Measurements from ENCODE around the gene GALNT13.

Gene GALNT13

GRCh38 chr2:153871231-153872221 lies at the start of gene GALNT13:
Gene GALNT13, plus strand, starts transcription at chr2:153871922.
- DNase-seq = no peak

- no peak for DNase-seq
These were observed 47.8 kb upstream of the GALNT13 start for GRCh38 chr2:153823880-153824279.

GRCh38 chr2:153828335-153828734 lies 43.4 kb upstream of the GALNT13 start:
- DNase-seq = no peak

GRCh38 chr2:153834662-153835061 lies 37.1 kb upstream of the GALNT13 start:
- DNase-seq = no peak

- no peak for DNase-seq
These were observed 13.5 kb upstream of the GALNT13 start for GRCh38 chr2:153858250-153858649.

- DNase-seq = no peak
These were observed 7.7 kb upstream of the GALNT13 start for GRCh38 chr2:153864022-153864421.

- no peak for DNase-seq
These were observed 5.1 kb upstream of the GALNT13 start for GRCh38 chr2:153866595-153866994.

GRCh38 chr2:153870308-153870707 lies 1.4 kb upstream of the GALNT13 start:
- no peak for DNase-seq

- DNase-seq = no peak
These were observed 759 bp downstream of the GALNT13 start for GRCh38 chr2:153872311-153873051.

GRCh38 chr2:153873052-153874048 lies 1.6 kb downstream of the GALNT13 start:
- no peak for DNase-seq

GRCh38 chr2:153875801-153876466 lies 4.2 kb downstream of the GALNT13 start:
- no peak for DNase-seq

GRCh38 chr2:153880926-153881325 lies 9.2 kb downstream of the GALNT13 start:
- DNase-seq = no peak

- no peak for DNase-seq
These were observed 15.1 kb downstream of the GALNT13 start for GRCh38 chr2:153886833-153887232.

- DNase-seq = no peak
These were observed 18.9 kb downstream of the GALNT13 start for GRCh38 chr2:153890576-153890975.

- DNase-seq = no peak
These were observed 19.3 kb downstream of the GALNT13 start for GRCh38 chr2:153891051-153891450.

- DNase-seq = no peak
These were observed 41.2 kb downstream of the GALNT13 start for GRCh38 chr2:153912798-153913396.

GRCh38 chr2:153917570-153917969 lies 45.8 kb downstream of the GALNT13 start:
- DNase-seq = no peak

GRCh38 chr2:153935511-153935910 lies 63.8 kb downstream of the GALNT13 start:
- DNase-seq = no peak

GRCh38 chr2:153939124-153939796 lies 67.5 kb downstream of the GALNT13 start:
- DNase-seq = no peak

GRCh38 chr2:153940511-153940910 lies 68.8 kb downstream of the GALNT13 start:
- no peak for DNase-seq

- no peak for DNase-seq
These were observed 73.1 kb downstream of the GALNT13 start for GRCh38 chr2:153944800-153945199.
